AG04450 (cell line): Measurements from ENCODE around the gene N4BP2L2. TPM values are rescaled to one million over a fixed set of nuclear protein-coding genes. Genes with fewer than 3 reads are reported as not detected.

Experiments
- CTCF ChIA-PET: fragments of 300-600, 350-600 bp; formaldehyde crosslinking; extraction: SDS; loops from one replicate; lab custom pipeline; 2022; ENCODE audit warnings: antibody characterized with exemption, inconsistent platforms; lab: Charles Lee
- POLR2A ChIA-PET: fragments of 350-600 bp; formaldehyde crosslinking; extraction: SDS; loops from one replicate; lab custom pipeline; 2021; ENCODE audit warnings: antibody characterized with exemption, inconsistent platforms; lab: Yijun Ruan, JAX
- DNase-seq: peaks from one replicate; pipeline ENCODE4 v3.0.0-alpha.2; 2011; ENCODE audit warnings: low read depth, low spot score
- H3K27ac ChIP-seq: one replicate; pipeline ENCODE4 v1.5.1; 2012; ENCODE audit warnings: low read depth, low read length, control low read depth
- H3K27me3 ChIP-seq: one replicate; pipeline ENCODE4 v1.6.0; 2012; ENCODE audit warnings: low read length; ENCODE audit not compliant: control insufficient read depth, insufficient read depth
- H3K4me3 ChIP-seq: 2 replicates; pipeline ENCODE4 v1.5.1; 2011; ENCODE audit warnings: mild to moderate bottlenecking, low read depth, low read length, control low read depth
- H3K9me3 ChIP-seq: 2 replicates; pipeline ENCODE4 v1.5.1; 2012; ENCODE audit warnings: low read length; ENCODE audit not compliant: control insufficient read depth, insufficient read depth
- polyA plus RNA-seq: library from polyadenylated mRNA; depleted of rRNA; stranded (reverse); fragments of >200 nt; gene quantifications from 2 replicates; pipeline ENCODE4 v1.2.3, GENCODE V29; 2011
- TF ChIP-seq, protein P1 (sequence below): IDR thresholded peaks from 2 replicates; pipeline ENCODE4 v1.5.1; 2011; ENCODE audit warnings: low read depth, low read length, control low read depth, inconsistent platforms

The N4BP2L2 gene
- polyA plus RNA-seq, 1 experiment: 74.5 TPM

DNA sequence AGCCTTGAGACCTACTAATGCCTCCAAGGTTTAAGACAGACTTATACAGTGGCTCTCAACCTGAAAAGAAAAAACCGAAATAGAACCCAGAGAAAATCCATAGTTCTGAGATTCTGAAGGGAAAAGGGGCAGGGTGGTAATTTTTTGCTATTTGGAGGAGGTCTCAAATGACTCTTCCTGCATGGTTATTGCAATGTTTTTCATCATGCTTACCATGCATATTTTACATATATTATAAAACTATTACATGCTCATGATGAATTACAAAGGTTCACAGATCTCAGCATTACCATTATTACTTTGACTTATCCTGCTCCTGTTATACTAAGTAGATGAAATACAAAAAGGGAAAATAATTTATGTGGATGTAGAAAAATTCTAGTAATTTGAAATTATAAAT, 47.6 kb downstream of the N4BP2L2 start:
- Histone ChIP-seq H3K27me3 (no peaks in the 10 kb centered on the region), H3K27ac (no peak overlapping the region), H3K9me3 (no peaks in the 10 kb centered on the region), H3K4me3 (no peak overlapping the region)
- TF ChIP-seq, protein P1, sequence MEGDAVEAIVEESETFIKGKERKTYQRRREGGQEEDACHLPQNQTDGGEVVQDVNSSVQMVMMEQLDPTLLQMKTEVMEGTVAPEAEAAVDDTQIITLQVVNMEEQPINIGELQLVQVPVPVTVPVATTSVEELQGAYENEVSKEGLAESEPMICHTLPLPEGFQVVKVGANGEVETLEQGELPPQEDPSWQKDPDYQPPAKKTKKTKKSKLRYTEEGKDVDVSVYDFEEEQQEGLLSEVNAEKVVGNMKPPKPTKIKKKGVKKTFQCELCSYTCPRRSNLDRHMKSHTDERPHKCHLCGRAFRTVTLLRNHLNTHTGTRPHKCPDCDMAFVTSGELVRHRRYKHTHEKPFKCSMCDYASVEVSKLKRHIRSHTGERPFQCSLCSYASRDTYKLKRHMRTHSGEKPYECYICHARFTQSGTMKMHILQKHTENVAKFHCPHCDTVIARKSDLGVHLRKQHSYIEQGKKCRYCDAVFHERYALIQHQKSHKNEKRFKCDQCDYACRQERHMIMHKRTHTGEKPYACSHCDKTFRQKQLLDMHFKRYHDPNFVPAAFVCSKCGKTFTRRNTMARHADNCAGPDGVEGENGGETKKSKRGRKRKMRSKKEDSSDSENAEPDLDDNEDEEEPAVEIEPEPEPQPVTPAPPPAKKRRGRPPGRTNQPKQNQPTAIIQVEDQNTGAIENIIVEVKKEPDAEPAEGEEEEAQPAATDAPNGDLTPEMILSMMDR: no peak
- POLR2A ChIA-PET: no interaction called here
- CTCF ChIA-PET: no interaction called here
- DNase-seq: no peak

- H3K4me3 ChIP-seq: no peak overlapping the region
- TF ChIP-seq, protein P1: no peak
- no peak overlapping the region for H3K27ac ChIP-seq
- POLR2A ChIA-PET: no interaction called here
- no peaks in the 10 kb centered on the region for H3K27me3 ChIP-seq
- CTCF ChIA-PET: no interaction called here
- DNase-seq: no peak
- no peaks in the 10 kb centered on the region for H3K9me3 ChIP-seq
Measured at GRCh38 chr13:32476892-32477291, 61.7 kb downstream of the N4BP2L2 start.

GRCh38 chr13:32476021-32476731, 62.4 kb downstream of the N4BP2L2 start:
- DNase-seq: no peak
- no peaks in the 10 kb centered on the region for H3K9me3 ChIP-seq
- CTCF ChIA-PET: no interaction called here
- no peak overlapping the region for H3K4me3 ChIP-seq
- POLR2A ChIA-PET: no interaction called here
- H3K27ac ChIP-seq: no peak overlapping the region
- H3K27me3 ChIP-seq: no peaks in the 10 kb centered on the region
- TF ChIP-seq, protein P1: no peak

DNA sequence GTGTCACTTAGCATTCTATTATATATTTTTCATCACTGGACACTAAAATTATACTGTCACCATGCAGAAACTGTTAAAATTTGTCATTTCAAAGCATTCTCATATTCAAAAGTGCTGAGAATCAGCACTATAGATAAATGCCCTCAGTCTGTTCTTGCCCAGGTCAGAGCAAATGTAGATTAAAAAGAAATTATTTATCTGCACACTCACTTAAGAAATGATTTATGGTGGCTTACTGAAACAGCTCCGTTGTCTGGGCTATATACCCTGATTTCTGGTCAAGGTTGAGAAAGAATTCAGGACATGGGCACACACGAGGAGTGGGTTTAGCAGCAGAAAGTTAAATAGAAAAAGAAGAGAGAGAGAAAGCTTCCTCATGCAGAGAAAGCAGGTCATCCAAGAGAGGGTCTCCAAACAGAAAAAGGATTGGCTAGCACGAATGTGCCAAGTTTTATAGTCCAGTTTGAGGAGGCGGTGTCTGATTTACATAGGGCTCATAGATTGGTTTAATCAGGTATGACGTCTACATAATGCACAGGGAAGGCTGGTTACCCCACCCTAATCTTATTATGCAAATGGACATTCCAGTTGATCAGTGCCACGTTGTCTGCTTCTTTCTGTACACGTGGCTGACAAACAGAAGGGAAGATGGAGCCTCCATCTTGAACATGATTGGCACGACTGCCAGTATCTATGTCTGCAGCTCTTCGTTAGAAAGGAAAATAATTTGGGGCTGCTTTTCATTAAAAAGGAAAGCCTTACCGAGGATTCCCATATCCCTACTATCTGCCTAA, 63.4 kb downstream of the N4BP2L2 start:
- H3K9me3 ChIP-seq: no peaks in the 10 kb centered on the region
- H3K27ac ChIP-seq: no peak overlapping the region
- POLR2A ChIA-PET: no interaction called here
- no peak overlapping the region for H3K4me3 ChIP-seq
- TF ChIP-seq, protein P1: no peak
- H3K27me3 ChIP-seq: no peaks in the 10 kb centered on the region
- DNase-seq: no peak
- CTCF ChIA-PET: no interaction called here

DNA sequence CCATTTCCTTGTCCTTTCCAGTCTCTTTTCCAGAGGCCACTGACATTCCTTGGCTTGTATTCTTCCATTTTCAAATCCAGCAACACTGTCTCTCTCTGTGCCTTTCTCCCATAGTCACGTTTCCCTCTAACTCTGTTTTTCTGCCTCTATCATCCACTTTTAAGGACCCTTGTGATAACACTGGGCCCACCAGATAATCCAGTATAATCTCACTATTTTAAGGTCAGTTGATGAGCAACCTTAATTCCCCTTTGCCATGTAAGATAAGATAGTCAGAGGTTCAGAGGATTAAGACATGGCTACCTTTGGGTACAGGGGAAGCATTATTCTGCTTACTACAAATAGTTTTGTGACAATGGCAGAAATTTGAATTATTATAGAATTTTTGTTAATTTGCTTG, 64.9 kb downstream of the N4BP2L2 start:
- POLR2A ChIA-PET: interaction anchor here (0.7 kb wide), 1 partner anchor 379 kb away, joined by 3 read pairs; no protein-coding TSS in a partner anchor
- CTCF ChIA-PET: no interaction called here
- no peak for DNase-seq
- H3K27ac ChIP-seq: no peak overlapping the region
- no peaks in the 10 kb centered on the region for H3K9me3 ChIP-seq
- no peak overlapping the region for H3K4me3 ChIP-seq
- H3K27me3 ChIP-seq: no peaks in the 10 kb centered on the region
- TF ChIP-seq, protein P1: no peak
